NCI-H187 treated with DMSO at 0.1 percent for 48 hours (cell line): Measurements from ENCODE around the gene PTPRN.
"Not testable (repeated sequence)": the region's sequence is repeated elsewhere in the genome, so short reads cannot be mapped to it uniquely, and the experiment has no call there.

Experiments used
- DNase-seq: peaks from one replicate; lab custom pipeline; 2025; lab: John Stamatoyannopoulos, UW

The PTPRN gene

GRCh38 chr2:219270055-219270372 lies 39.2 kb downstream of the PTPRN start:
- no peak for DNase-seq

- DNase-seq, result no peak
Observed at GRCh38 chr2:219269362-219270054, 39.7 kb downstream of the PTPRN start.

GRCh38 chr2:219268294-219268693 lies 40.9 kb downstream of the PTPRN start:
- DNase-seq, result no peak

GRCh38 chr2:219266886-219267285 lies 42.3 kb downstream of the PTPRN start:
- no peak for DNase-seq

- DNase-seq, result no peak
Observed at GRCh38 chr2:219266232-219266631, 43.0 kb downstream of the PTPRN start.

- no peak for DNase-seq
Observed at GRCh38 chr2:219261024-219261855, 48.0 kb downstream of the PTPRN start.

- DNase-seq, result not testable (repeated sequence)
Observed at GRCh38 chr2:219258942-219259341, 50.3 kb downstream of the PTPRN start.

GRCh38 chr2:219254590-219255201 lies 54.5 kb downstream of the PTPRN start:
- DNase-seq, result no peak

- no peak for DNase-seq
Observed at GRCh38 chr2:219253753-219254589, 55.2 kb downstream of the PTPRN start, which contains the start of gene TUBA4A. TSS of gene TUBA4A (minus strand) at chr2:219253918. CDS start at chr2:219253858, 60 bp downstream.

- DNase-seq, result no peak
Observed at GRCh38 chr2:219252900-219253752, 56.1 kb downstream of the PTPRN start, which contains the start of gene TUBA4B. TSS of gene TUBA4B (plus strand) at chr2:219253243. CDS start at chr2:219253408, 165 bp downstream.

GRCh38 chr2:219252570-219252899 lies 56.7 kb downstream of the PTPRN start:
- no peak for DNase-seq

- no peak for DNase-seq
Observed at GRCh38 chr2:219252084-219252483, 57.1 kb downstream of the PTPRN start.

GRCh38 chr2:219251656-219252055 lies 57.5 kb downstream of the PTPRN start:
- DNase-seq, result no peak

- DNase-seq, result no peak
Observed at GRCh38 chr2:219250049-219250781, 59.0 kb downstream of the PTPRN start.

GRCh38 chr2:219249203-219249980 lies 59.8 kb downstream of the PTPRN start:
- no peak for DNase-seq

- DNase-seq, result no peak
Observed at GRCh38 chr2:219248845-219249202, 60.4 kb downstream of the PTPRN start.

- no peak for DNase-seq
Observed at GRCh38 chr2:219247678-219248642, 61.2 kb downstream of the PTPRN start.

GRCh38 chr2:219246559-219246958 lies 62.6 kb downstream of the PTPRN start:
- no peak for DNase-seq

- DNase-seq, result no peak
Observed at GRCh38 chr2:219245899-219246230, 63.3 kb downstream of the PTPRN start.
